Measurements from ENCODE around the gene TNPO3. TPM values are rescaled to one million over a fixed set of nuclear protein-coding genes. Genes with fewer than 3 reads are reported as not detected.
"Not testable (repeated sequence)": the region's sequence is repeated elsewhere in the genome, so short reads cannot be mapped to it uniquely, and the experiment has no call there.

The TNPO3 gene
- total RNA-seq, 1 donor from 2014 or later = 40.5 TPM

DNA sequence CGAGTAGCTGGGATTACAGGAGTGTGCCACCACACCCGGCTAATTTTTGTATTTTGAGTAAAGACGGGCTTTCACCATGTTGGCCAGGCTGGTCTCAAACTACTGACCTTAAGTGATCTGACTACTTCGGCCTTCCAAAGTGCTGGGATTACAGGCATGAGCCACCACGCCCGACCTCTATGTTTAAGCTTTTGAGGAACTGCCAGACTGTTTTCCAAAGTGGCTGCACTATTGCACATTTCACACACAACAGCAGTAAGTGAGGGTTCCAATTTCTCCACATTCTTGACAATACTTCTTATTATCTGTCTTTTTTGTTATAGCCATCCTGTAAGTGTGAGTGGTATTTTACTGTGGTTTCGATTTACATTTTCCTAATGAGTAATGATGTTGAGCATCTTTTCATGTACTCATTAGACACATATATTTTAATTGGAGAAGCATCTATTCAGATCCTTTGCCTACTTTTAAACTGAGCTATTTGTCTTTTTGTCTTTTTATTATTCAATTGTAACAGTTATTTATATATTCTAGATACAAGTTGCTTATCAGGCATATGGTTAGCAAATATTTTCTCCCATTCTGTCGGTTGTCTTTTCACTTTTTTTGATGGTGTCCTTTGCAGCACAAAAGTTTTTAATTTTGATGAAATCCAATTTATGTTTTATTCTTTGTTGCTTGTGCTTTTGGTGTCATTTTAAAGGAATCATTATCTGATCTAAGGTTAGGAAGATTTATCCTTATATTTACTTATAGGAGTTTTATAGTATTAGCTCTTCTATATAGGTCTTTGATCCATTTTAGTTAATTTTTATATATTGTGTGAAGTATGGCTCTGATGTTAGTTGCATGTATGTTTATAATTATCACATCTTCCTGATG, 130.0 kb downstream of the TNPO3 start:
- DNase-seq (ENCODE audit: low read depth in 2 of 2) = no peak

DNA sequence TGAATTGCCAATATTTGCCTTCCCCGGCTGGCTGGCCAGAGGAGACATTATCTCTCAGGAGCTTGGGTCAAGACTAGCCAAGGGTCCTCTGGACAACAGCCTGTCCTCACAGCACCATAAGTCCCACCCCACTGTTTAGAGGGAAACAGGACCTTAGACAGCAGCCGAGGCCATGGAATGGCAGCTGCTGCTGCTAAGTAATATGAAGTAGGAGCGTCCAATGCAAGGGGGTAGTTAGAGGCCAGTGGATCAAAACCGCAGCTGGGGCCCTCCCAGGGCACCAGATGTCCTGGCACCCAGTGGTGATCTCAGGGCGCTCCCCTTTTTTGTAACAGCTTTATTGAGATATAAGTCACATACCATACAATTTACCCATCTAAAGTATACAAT, 131.5 kb downstream of the TNPO3 start:
- no peak for DNase-seq (ENCODE audit: low read depth in 2 of 2)

DNA sequence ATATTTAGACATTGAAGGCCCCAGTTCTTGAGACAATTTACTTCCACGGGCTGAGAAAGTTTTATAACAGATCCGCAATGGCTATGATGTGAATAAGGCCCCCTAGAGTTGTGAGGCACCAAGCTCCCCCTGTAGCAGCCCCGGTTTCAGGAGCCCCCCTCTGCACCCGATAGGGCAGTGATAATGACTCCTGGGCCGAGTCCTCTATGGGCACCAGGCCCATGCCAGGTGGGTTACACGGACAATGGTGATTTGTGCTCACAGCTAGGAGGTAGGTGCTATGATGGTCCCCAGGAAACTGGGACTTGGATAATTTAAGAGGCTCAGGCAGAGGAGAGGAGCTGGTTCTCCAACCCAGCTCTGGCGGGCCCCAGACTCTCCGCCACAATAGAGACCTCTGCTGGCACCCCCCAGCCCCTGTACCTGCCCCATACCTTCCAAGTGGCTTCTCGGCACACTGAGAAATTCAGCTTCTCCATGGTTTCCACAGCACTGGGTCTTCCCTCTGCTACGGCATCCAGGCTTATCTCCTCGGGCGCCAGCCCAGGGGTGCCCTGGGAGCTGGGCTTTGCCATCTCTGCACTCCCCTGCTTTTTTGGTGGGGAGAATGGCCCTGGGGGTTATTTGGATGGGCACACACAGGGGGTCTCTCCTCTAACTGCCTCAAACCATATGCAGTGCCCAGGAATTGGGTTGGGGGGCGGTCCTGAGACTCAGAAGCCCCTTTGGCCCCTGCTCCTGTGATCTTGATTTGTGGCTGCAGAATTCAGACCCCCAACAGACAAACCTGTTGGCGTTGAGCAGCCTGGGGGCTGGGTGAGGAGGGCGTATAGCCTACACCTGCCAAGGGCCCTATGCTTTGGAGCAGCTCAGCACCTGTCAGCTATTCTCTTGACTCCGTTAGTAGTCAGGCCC, 132.2 kb downstream of the TNPO3 start:
- no peak for DNase-seq (ENCODE audit: low read depth in 2 of 2)

DNA sequence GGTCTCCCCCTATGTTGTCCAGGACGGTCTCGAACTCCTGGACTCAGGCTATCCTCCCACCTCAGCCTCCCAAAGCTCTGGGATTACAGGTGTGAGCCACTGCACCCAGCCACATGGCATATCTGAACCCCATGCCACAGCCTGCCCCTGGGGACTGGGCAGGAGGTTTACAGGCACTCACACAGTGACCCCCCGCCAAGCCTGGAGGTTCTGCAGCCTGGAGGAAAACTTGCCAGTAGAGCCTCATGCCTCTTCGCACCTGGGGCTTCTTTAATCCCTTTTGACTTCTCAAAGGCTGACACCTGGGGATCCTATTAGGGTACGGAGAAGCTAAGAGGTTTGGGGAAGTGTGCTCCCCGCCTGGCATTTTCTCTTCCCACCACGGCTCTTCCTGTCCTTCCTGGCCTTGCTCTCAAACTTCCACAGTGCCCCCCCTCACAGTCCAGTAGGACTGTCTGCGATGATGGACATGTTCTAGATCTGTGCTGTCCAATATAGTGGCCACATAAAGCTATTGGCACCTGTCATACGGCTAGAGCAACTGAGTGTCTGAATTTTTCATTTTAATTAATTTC, 133.0 kb downstream of the TNPO3 start:
- DNase-seq (ENCODE audit: low read depth in 2 of 2) = no peak

DNA sequence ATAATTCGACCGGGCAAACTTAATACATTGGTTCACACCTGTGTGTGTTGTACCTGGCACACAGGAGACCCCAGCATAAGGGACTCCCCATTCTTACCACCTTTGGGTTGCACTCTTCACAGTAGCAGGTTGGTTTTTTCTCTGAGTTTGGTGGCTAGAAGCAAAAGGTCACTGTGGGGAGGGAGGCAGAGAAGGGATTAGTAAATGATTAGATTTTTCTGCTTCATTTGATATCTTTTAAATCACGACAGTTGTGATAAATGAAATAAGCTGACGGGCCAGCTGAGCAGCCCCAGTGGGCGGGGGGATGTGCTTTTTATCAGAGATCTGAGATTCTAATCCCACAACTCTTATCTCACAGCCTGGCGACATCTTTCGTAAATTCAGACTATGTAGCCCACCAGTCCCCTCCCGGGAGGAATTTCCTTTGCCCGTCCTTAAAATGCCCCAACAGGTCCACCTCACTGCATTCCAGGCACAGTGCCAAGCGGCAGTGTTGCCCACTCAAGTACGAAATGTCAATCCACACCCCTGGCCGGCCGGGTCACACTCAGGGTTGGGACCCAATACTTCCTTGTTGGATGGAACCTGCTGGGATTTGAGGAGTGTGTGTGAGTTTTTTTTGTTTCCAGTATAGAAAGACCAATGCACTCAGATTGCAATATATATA, 133.9 kb downstream of the TNPO3 start:
- DNase-seq (ENCODE audit: low read depth in 2 of 2) = no peak

DNA sequence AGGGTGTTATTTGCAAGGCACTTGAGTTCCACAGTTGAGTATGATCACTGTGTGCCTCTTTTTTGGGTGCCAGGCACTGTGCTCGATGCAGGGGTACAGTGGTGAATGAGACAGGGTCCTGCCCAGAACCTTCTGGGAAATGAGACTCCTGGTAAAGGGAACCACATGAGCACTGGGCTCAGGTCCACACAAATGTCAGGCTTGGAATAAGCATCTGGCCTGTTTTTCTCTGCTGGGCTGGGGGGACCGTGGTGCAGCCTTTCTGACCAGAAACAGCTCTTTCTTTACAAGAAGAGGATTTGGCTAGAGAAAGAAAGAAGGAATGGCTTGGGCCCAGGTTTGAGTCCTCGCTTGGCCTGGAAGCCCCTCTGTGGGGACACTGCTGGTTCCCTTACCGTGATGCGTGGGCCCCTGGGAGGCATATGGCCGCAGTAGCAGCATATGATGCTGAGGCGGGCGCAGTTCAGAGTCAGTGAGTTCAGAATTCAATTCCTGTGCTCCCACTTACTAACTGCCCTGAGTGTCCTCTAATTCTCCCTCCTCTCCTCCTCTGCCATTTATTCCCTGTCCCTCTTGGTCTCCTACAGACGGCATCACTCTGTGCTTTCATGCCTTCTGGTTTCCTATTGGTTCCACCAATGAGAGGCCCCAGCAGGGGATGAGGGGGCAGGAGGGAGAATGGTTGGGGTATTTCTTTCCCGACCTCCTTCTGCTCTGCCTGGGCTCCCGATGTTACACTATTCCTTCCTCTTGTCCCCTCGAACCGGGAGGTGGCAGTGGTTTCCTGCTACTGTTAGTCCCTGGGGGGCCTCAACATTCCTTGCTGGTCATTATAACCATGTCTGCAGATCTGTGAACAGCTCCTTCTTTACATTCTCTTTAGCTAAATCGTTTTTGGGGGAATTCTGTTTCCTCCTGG, 134.8 kb downstream of the TNPO3 start:
- DNase-seq (ENCODE audit: low read depth in 2 of 2) = no peak

DNA sequence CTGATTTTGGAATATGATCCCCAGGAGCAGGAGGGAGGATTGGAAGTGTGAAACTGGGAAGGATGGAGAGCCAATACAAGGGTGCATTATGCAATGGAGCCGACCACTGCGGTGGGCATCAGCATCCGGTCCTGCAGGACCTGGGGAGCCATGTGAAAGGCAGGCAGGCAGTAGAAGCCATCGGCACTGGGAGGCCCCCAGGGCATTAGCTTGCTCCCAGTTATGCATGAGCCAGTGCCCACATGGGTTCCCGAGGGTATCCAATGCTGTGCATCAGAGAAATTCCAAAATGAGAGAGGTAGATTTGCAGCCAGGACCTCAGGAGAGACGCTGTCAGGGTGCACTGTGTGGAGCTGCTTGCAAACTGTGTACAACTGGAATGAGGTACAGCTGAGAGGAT, 135.7 kb downstream of the TNPO3 start:
- DNase-seq (ENCODE audit: low read depth in 2 of 2) = no peak

DNA sequence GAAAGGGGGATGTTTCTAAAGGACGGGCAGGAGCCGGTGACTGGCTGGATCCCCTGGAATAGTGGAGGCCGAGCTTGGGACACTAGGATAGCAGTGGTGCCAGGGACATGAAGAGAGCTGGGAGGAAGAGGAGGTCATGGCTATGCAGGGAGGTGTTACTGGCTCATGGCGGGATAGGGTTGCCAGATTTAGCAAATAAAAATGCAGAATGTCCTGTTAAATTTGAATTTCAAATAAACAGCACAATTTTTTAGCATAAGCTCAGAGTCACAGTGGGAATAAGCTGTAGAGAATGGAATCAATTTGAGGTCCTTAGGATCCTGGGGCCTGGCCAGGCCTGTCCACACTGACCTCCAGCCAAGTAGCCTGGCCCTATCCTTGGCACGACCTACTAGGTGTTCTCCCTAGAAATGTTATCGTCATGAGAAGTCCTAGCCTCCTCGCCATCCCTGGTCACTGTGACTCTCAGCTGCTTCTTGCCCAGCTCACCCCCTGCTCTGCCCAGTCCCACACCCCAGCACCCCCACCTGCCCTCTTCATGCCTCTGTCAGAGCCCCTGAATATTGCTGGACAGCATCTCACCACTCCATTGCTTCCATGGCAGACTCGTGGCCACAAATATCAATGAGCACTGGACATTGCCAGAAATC, 136.8 kb downstream of the TNPO3 start:
- DNase-seq (ENCODE audit: low read depth in 2 of 2) = no peak

DNA sequence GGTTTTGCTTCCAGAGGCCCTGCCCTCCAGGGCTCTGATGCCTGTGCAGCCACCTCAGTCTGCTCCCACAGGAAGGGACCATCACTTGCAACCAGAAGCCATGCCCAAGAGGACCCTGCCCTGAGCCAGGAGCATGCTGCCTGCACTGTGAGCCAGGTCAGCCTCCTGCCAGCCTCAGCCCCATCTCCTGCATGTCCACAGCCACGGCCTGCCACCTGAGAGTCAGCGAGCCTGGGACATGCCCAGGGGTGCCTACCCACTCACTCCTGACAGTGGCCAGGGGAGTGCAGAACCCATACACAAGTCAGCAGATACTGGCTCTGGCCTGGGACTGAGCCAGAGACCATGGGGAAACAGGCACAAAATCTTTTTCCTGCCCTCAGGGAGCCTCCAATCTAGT, 137.8 kb downstream of the TNPO3 start:
- DNase-seq (ENCODE audit: low read depth in 2 of 2) = no peak

DNA sequence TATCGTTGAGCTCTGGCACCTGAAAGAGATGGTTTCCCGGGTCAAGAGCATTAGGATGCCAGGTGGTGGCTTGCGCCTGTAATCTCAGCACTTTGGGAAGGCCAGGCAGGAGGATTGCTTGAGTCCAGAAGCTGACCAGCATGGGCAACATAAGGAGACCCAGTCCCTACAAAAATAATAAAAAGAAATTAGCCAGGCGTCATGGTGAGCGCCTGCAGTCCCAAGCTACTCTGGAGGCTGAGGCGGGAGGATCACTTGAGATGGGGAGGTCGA, 138.3 kb downstream of the TNPO3 start:
- DNase-seq (ENCODE audit: low read depth in 2 of 2) = no peak

DNA sequence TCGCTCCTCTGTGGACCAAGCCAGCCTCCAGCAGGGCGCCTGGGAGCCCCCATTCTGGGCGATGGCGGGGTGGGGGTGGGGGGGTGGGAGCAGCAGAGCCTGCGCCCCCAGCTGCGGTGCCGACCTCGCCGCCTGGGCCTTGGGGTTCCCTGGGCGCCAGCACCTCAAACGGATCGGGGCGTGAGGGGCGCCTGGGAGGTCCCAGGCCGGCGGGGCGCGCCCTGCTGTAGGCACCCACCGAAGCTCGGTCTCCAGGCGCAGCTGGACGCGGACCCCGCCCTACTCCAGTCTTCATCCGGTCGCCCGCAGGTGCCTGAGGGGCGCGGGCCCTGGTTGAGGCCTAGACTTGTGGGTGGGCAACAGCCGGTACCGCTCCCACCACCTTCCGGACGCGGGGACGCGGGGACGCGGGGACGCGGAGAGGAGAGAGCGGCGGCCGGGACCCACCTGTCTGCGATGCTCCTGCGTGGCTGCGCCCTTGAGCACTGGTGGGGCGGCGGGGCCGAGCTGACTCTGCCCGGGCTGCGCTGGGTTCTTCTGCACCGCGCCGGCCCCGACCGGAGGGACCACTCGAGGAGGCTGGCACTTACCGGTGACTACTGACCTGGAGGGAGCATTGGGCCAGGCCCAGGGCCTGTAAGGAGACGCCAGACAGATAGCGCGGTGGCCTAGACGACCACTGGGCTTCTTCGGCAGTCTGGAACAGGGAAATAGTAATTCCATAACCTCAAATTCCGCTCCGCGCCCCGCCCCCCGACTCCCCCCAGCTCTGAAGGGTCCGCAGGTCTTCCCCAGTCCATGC, 138.9 kb downstream of the TNPO3 start:
- DNase-seq (ENCODE audit: low read depth in 2 of 2) = no peak

DNA sequence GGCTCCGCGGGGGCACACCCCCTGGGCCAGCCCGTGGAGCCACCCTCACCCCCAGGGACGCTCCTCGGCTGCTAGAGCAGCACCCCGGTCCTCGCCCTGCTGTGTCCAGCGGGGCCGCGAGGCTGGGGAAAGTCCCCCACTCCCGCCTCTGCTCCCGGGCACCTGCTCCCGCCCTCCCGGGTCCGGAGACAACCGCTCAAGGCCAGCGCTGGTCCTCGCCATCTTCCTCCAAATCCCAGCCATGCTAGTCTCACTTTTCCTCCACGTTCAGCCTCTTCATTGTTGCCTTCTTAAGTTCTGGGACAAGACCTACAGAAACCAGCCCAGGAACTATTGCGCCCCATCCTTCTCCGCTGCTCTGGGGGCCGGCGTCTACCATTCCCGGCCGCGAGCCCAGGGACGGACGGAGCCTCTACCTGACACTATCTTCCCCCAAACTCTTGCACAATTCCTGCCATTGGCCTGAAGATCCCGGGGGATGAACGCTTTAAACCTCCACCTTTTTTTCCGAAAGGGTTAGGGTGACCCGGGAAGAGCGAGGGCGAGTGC, 139.6 kb downstream of the TNPO3 start:
- DNase-seq (ENCODE audit: low read depth in 2 of 2) = no peak

DNA sequence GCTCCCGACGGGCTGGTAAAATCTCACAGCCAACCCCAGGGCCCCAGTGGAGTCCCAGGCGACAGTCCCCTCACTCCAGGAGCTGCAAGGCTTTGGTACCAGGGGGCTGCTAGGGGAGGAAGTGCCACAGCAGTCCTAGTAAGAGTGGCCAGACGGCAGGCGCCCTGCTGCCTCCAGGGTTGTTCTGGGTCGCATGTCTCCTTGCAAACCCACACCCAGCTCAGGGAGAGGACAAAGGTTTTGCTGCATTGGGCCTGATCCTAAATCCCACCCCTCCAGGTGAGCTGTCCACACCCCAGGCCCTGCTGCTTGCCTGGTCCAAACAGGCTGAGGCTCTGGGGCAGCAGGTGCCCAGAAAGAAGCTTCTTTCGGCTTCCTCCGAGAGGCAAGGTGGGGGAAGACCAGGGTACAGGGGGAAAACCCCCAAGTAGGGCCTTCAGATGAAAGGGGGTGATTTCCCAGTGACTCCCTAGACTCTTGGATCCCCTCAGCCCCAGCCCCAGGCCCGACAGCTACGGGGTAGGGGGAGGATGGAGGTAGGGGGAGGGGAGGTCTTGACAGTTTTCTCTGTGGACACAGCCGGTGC, 140.3 kb downstream of the TNPO3 start:
- no peak for DNase-seq (ENCODE audit: low read depth in 2 of 2)

DNA sequence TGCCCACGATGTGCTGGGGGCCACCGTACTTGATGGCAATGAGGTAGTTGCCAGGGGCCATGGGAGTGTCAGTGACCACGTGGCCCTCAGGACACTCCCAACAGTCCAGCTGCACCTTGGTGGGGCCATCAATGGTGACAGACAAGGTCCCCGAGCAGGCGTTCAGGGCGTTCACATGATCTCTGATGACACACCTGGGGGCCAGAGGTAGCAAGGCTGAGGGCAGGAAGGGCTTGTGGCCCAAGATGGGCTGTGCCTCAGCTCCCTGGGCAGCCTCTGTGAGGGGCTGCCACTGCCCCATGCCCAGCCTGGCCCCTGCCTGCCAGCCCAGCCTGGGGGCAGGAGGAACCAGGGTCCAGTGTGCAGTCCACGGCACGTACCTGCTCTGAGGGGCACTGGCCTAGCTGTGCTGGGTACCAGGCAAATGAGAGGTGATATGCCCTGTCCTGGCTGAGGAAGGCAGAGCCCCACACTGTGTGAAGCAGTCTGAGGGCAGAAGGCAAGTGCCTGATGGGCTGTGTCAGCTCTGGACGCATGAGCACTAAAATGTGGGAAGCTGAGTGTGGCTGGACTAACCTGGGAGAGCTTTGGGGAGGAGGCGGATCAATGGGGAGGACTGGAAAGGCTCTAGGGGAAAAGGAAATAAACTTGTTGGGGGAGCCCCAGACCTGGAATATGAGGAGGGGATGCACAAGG, 140.9 kb downstream of the TNPO3 start:
- no peak for DNase-seq (ENCODE audit: low read depth in 2 of 2)

DNA sequence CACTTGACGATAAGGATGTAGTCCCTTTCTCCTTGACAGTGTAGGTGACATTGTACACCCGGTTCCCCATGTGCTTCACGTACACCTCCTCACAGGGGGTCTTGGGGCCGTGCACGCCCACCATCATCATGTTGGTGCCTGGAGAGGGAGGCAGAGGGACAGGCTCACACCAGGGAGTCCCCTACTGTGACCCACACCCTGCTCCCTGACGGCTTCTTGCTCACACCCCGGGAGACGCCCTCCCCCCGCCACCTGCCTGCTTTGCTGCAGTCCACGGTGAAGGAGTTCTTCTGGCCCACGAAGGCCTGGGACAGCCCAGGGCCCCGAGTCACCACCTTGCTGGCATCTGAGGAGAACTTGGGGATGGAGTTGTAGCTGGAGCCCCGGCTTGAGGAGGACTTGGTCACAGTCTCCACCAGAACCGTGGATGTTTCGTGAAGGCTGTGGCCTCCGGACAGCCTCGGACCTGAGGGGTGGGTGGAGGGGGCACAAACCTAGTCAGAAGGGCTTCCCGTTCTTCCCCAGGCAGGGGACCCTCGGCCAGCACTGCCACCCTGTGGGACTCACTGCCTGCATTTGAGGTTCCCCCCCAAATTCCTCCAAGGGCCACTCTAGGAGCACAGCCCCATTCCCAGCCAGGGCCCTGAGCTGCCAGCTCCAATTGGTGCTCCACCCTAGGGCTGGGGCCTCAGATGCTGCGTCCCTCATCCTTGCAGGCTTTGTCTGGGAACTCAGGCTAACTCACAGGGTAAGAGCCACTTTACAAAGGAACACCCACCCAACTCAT, 142.0 kb downstream of the TNPO3 start:
- DNase-seq (ENCODE audit: low read depth in 2 of 2) = not testable (repeated sequence)

DNA sequence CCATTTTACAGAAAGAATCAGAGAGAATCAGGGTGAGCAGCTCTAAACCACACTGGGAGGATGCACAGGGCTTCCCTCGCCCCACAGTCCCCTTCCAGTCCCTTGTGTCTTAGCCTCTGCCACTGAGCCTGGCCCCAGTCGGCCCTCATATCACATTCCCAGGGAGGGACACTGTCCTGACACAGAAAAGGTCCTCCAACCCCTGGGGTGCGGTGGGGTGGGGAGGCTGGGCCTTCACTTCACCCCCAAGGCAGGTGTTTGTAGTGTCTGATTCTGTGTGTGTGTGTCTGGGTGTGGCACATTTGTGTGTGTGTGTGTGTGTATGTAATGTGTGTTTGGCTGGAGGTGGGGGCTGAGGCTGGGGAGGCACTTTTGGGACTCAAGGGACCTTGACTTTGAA, 142.6 kb downstream of the TNPO3 start:
- no peak for DNase-seq (ENCODE audit: low read depth in 2 of 2)

DNA sequence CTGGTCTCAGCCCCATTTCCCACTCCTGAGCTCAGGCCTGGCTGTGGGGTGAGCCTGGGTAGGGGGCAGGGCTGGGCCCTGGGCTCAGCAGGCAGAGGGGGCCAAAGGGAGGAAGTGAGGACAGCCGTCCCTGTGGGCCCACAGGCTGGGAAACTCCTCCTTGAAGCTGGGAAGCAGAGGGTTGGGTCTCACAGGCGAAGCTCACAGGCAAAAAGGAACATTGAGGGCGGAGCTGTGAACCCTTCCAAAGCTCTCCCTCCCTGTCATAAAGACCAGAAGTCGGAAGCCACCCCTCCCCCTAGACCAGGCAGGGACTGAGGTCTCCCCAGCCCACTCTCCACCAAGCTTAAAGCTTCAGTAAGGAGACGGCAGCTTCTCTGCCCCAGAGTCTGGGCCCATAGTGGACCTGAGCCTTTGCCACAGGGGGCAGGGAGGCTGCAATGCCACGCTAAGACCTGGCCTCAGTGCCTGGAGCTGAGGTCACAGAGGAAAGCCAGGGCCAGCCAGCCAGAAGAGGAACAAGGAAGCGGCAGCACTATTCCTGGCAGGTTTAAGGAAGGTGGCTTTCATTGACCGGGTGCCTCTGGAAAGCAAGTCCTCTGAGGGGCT, 143.4 kb downstream of the TNPO3 start:
- no peak for DNase-seq (ENCODE audit: low read depth in 2 of 2)

All from lung microvascular endothelial cell (primary cell).